ENCODE measurements around the gene RBFOX2.

Gene RBFOX2

GRCh38 chr22:35938226-35938625 lies 90.4 kb downstream of the RBFOX2 start:
- TF ChIP-seq CTCF (IDR thresholded peaks at IDR 0.05; ENCODE audit: poor library complexity, severe bottlenecking), result no peak
- DNase-seq (ENCODE audit: low spot score), result no peak

GRCh38 chr22:35930933-35931332 lies 97.7 kb downstream of the RBFOX2 start:
- peak; percentile 64 for TF ChIP-seq CTCF (IDR thresholded peaks at IDR 0.05; ENCODE audit: poor library complexity, severe bottlenecking)
- ATAC-seq (ENCODE audit: low read depth) (peak; percentile 72; the same call in 2 of the 3 replicates), DNase-seq (ENCODE audit: low spot score) (no peak)
- no peak overlapping the region for H3K4me3 ChIP-seq (ENCODE audit: severe bottlenecking)
- H3K27ac ChIP-seq (ENCODE audit: poor library complexity, severe bottlenecking), result no peak overlapping the region
- peaks cover 7% of the 10 kb centered on the region for H3K4me1 ChIP-seq (ENCODE audit: insufficient read depth, poor library complexity, severe bottlenecking)
- no peaks in the 10 kb centered on the region for H3K9me3 ChIP-seq (ENCODE audit: severe bottlenecking)
- H3K27me3 ChIP-seq (ENCODE audit: insufficient read depth, poor library complexity, severe bottlenecking), result no peaks in the 10 kb centered on the region
- H3K36me3 ChIP-seq (ENCODE audit: low read depth), result peaks cover 5% of the 10 kb centered on the region

More at GRCh38 chr22:35938226-35938625, 90.4 kb downstream of the RBFOX2 start:
- Histone ChIP-seq H3K4me3 (ENCODE audit: severe bottlenecking) (no peak overlapping the region), H3K36me3 (ENCODE audit: low read depth) (peaks cover 5% of the 10 kb centered on the region), H3K27me3 (ENCODE audit: insufficient read depth, poor library complexity, severe bottlenecking) (no peaks in the 10 kb centered on the region), H3K9me3 (ENCODE audit: severe bottlenecking) (no peaks in the 10 kb centered on the region), H3K4me1 (ENCODE audit: insufficient read depth, poor library complexity, severe bottlenecking) (no peaks in the 10 kb centered on the region), H3K27ac (ENCODE audit: poor library complexity, severe bottlenecking) (no peak overlapping the region)
- ATAC-seq (ENCODE audit: low read depth), result no peak

- Histone ChIP-seq H3K4me3 (ENCODE audit: severe bottlenecking) (no peak overlapping the region), H3K9me3 (ENCODE audit: severe bottlenecking) (no peaks in the 10 kb centered on the region), H3K27ac (ENCODE audit: poor library complexity, severe bottlenecking) (no peak overlapping the region), H3K27me3 (ENCODE audit: insufficient read depth, poor library complexity, severe bottlenecking) (no peaks in the 10 kb centered on the region), H3K4me1 (ENCODE audit: insufficient read depth, poor library complexity, severe bottlenecking) (peaks cover 7% of the 10 kb centered on the region), H3K36me3 (ENCODE audit: low read depth) (no peaks in the 10 kb centered on the region; the same call in 1 of the 2 replicates)
- DNase-seq (ENCODE audit: low spot score), result no peak
- no peak for TF ChIP-seq CTCF (IDR thresholded peaks at IDR 0.05; ENCODE audit: poor library complexity, severe bottlenecking)
- no peak for ATAC-seq (ENCODE audit: low read depth)
Measured at GRCh38 chr22:35928285-35928798, 100.3 kb downstream of the RBFOX2 start.

- Histone ChIP-seq H3K36me3 (ENCODE audit: low read depth) (no peaks in the 10 kb centered on the region), H3K9me3 (ENCODE audit: severe bottlenecking) (no peaks in the 10 kb centered on the region), H3K4me1 (ENCODE audit: insufficient read depth, poor library complexity, severe bottlenecking) (peaks cover 13% of the 10 kb centered on the region), H3K4me3 (ENCODE audit: severe bottlenecking) (no peak overlapping the region), H3K27ac (ENCODE audit: poor library complexity, severe bottlenecking) (peak overlapping the region; percentile 52), H3K27me3 (ENCODE audit: insufficient read depth, poor library complexity, severe bottlenecking) (no peaks in the 10 kb centered on the region)
- no peak for TF ChIP-seq CTCF (IDR thresholded peaks at IDR 0.05; ENCODE audit: poor library complexity, severe bottlenecking)
- DNase-seq (ENCODE audit: low spot score), result no peak
- ATAC-seq (ENCODE audit: low read depth), result no peak
Measured at GRCh38 chr22:35923026-35923425, 105.6 kb downstream of the RBFOX2 start.

- ATAC-seq (ENCODE audit: low read depth) (peak; percentile 95), DNase-seq (ENCODE audit: low spot score) (no peak)
- peak; percentile 86 for TF ChIP-seq CTCF (IDR thresholded peaks at IDR 0.05; ENCODE audit: poor library complexity, severe bottlenecking)
- Histone ChIP-seq H3K4me3 (ENCODE audit: severe bottlenecking) (no peak overlapping the region), H3K36me3 (ENCODE audit: low read depth) (no peaks in the 10 kb centered on the region), H3K4me1 (ENCODE audit: insufficient read depth, poor library complexity, severe bottlenecking) (peaks cover 23% of the 10 kb centered on the region), H3K9me3 (ENCODE audit: severe bottlenecking) (no peaks in the 10 kb centered on the region), H3K27ac (ENCODE audit: poor library complexity, severe bottlenecking) (peak overlapping the region; percentile 52), H3K27me3 (ENCODE audit: insufficient read depth, poor library complexity, severe bottlenecking) (no peaks in the 10 kb centered on the region)
Measured at GRCh38 chr22:35921777-35922176, 106.8 kb downstream of the RBFOX2 start.

Data from RWPE2 (cell line).